Memory B cell (primary cell): ENCODE results near the gene KCTD6.
"Not testable (repeated sequence)": the region's sequence is repeated elsewhere in the genome, so short reads cannot be mapped to it uniquely, and the experiment has no call there.

ENCODE experiments used
- ATAC-seq: fragments of 150-1000 bp; cut with Tn5 transposase; 2 replicates; pipeline ENCODE4 v1.10.0; 2021; ENCODE audit warnings: low read depth, mild to moderate bottlenecking, moderate library complexity
- DNase-seq, 2 donors: peaks; one replicate each; pipeline ENCODE4 v3.0.0; 2022; ENCODE audit warnings: low spot score in 2 of 2
- H3K27ac Mint-ChIP-seq: one replicate; pipeline ENCODE4 v1.8.0; 2022; ENCODE audit warnings: mild to moderate bottlenecking, moderate library complexity, mixed read lengths
- H3K27me3 Mint-ChIP-seq: one replicate; pipeline ENCODE4 v1.8.0; 2022; ENCODE audit warnings: mixed read lengths
- H3K36me3 Mint-ChIP-seq: one replicate; pipeline ENCODE4 v1.8.0; 2022; ENCODE audit warnings: mild to moderate bottlenecking, mixed read lengths
- H3K4me1 Mint-ChIP-seq: one replicate; pipeline ENCODE4 v1.8.0; 2022; ENCODE audit warnings: mixed read lengths
- H3K4me3 Mint-ChIP-seq: one replicate; pipeline ENCODE4 v1.8.0; 2022; ENCODE audit warnings: mild to moderate bottlenecking, moderate library complexity, mixed read lengths
- H3K9me3 Mint-ChIP-seq: one replicate; pipeline ENCODE4 v1.8.0; 2022; ENCODE audit warnings: mixed read lengths

KCTD6 gene

GRCh38 chr3:58524326-58524888 is 32.5 kb downstream of the KCTD6 start:
- no peak overlapping the region for H3K4me3 Mint-ChIP-seq

GRCh38 chr3:58526515-58526957 is 34.6 kb downstream of the KCTD6 start:
- Mint-ChIP-seq H3K4me3 (no peak overlapping the region), H3K4me1 (no peaks in the 10 kb centered on the region), H3K36me3 (peaks cover 2% of the 10 kb centered on the region), H3K27ac (no peak overlapping the region), H3K27me3 (peaks cover 2% of the 10 kb centered on the region), H3K9me3 (peaks cover 1% of the 10 kb centered on the region)
- DNase-seq (no peak), ATAC-seq (no peak)

More at GRCh38 chr3:58524326-58524888, 32.5 kb downstream of the KCTD6 start:
- peaks cover 2% of the 10 kb centered on the region for H3K27me3 Mint-ChIP-seq
- peaks cover 2% of the 10 kb centered on the region for H3K36me3 Mint-ChIP-seq
- no peak overlapping the region for H3K27ac Mint-ChIP-seq
- H3K9me3 Mint-ChIP-seq, result peaks cover 1% of the 10 kb centered on the region
- H3K4me1 Mint-ChIP-seq, result no peaks in the 10 kb centered on the region
- DNase-seq, result no peak
- no peak for ATAC-seq

GRCh38 chr3:58527440-58527839 is 35.5 kb downstream of the KCTD6 start:
- not testable (repeated sequence) for ATAC-seq, H3K27ac Mint-ChIP-seq, H3K9me3 Mint-ChIP-seq, H3K4me1 Mint-ChIP-seq, H3K36me3 Mint-ChIP-seq, H3K27me3 Mint-ChIP-seq, H3K4me3 Mint-ChIP-seq, DNase-seq

DNA sequence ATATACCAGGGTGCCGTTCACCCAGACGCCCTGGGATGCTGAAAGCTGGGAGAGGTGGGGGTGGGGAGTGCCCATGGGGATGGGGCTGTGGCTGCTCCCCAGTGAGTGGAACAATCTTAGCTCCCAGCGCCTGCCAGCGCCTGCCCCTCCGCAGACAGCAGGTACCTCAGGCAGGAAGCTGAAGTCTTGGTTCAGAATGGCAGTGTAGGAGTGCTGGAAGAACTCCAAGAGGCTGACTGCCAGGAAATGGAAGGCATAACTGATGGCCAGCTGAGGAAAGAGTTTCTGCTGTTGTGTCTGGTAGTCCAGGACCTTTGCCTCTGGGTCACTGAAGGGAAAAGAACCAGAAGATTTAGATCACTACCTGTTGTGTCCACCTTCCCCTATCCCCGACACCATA is 36.7 kb downstream of the KCTD6 start:
- peaks cover 2% of the 10 kb centered on the region for H3K27me3 Mint-ChIP-seq
- H3K4me3 Mint-ChIP-seq, result no peak overlapping the region
- H3K27ac Mint-ChIP-seq, result no peak overlapping the region
- no peak for DNase-seq
- H3K4me1 Mint-ChIP-seq, result peaks cover 7% of the 10 kb centered on the region
- peaks cover 2% of the 10 kb centered on the region for H3K36me3 Mint-ChIP-seq
- ATAC-seq, result no peak
- H3K9me3 Mint-ChIP-seq, result peaks cover 1% of the 10 kb centered on the region

GRCh38 chr3:58529516-58530353 is 37.8 kb downstream of the KCTD6 start:
- H3K27me3 Mint-ChIP-seq, result peaks cover 2% of the 10 kb centered on the region
- H3K9me3 Mint-ChIP-seq, result peaks cover 1% of the 10 kb centered on the region
- peaks cover 2% of the 10 kb centered on the region for H3K36me3 Mint-ChIP-seq
- DNase-seq (no peak), ATAC-seq (no peak)
- no peak overlapping the region for H3K27ac Mint-ChIP-seq
- H3K4me3 Mint-ChIP-seq, result no peak overlapping the region
- peaks cover 7% of the 10 kb centered on the region for H3K4me1 Mint-ChIP-seq

DNA sequence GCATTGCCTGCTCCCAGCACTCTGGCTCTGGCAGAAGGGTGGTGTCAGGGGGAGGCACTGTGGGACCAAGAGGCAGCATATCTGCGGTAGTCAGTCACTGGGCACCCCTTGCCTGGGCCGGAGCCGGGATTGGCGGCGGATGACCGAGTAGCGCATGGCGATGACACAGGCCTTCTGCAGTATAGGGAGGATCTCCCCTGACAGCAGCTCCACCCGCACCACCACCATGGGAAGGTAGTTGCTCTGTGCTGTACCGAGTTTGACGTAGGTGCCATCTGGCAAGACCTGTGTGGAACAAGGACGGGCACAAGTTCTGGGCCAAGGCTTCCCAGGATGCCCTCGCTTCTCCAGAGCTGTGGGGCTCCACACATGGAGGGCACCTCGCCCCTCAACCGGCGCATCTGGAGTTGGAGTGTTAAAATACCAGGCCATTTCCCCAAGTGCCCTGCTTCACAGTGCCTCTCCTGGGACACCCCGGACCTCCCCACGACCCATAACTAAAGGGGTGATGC is 38.5 kb downstream of the KCTD6 start:
- Mint-ChIP-seq H3K36me3 (peaks cover 2% of the 10 kb centered on the region), H3K9me3 (peaks cover 1% of the 10 kb centered on the region), H3K4me3 (no peak overlapping the region), H3K4me1 (peaks cover 7% of the 10 kb centered on the region), H3K27me3 (peaks cover 2% of the 10 kb centered on the region), H3K27ac (no peak overlapping the region)
- ATAC-seq, result no peak
- no peak for DNase-seq

- Mint-ChIP-seq H3K4me3 (no peak overlapping the region), H3K9me3 (peaks cover 1% of the 10 kb centered on the region), H3K27me3 (peaks cover 2% of the 10 kb centered on the region), H3K4me1 (peaks cover 7% of the 10 kb centered on the region), H3K36me3 (peaks cover 2% of the 10 kb centered on the region), H3K27ac (no peak overlapping the region)
- no peak for DNase-seq
- ATAC-seq, result no peak
Measured at GRCh38 chr3:58531555-58531954, 39.7 kb downstream of the KCTD6 start.

DNA sequence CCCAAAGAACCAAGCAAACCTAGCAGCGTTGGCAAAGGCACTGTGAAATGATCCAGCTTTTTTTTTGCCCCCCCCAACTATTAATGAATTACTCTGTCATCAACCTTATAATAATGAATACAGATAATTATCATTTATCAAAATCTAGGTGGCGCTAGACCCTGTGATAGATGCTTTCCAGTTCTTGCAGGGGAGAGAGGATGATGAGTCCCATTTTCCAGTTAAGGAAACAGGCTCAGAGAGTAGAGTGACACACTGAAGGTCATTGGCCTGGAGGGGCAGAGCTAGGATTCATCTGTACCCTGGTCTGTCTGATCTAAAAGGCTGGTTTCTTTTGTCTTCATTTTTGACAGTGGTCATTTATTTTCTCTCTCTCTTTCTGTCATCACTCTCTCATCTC is 40.1 kb downstream of the KCTD6 start:
- H3K4me1 Mint-ChIP-seq, result peaks cover 7% of the 10 kb centered on the region

DNA sequence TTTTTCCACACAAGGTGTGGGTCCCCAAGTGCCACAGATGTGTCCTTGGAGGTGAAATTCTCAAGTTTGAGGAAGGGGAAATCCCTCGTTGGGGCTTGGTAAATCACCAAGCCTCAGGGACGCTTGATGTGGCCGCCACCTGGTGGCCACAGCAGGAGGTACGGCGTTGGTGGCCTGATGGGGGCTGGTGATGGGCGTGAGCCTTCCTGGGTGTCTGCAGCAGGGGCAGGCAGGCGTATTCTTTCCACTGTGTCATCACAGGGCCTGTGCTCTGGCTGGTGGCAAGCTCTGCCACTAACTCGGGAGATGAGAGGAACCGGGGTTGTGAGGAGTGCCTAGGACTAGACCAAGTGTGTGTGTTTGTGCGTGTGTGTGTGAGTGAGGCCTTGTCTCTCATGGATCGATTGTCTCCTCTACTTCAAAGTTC is 40.9 kb downstream of the KCTD6 start:
- H3K27ac Mint-ChIP-seq, result peak overlapping the region; percentile 5
- no peaks in the 10 kb centered on the region for H3K9me3 Mint-ChIP-seq
- peaks cover 7% of the 10 kb centered on the region for H3K4me1 Mint-ChIP-seq
- no peaks in the 10 kb centered on the region for H3K36me3 Mint-ChIP-seq
- H3K27me3 Mint-ChIP-seq, result no peaks in the 10 kb centered on the region
- H3K4me3 Mint-ChIP-seq, result no peak overlapping the region
- DNase-seq (peak; percentile 83), ATAC-seq (peak; percentile 99)

More for the DNA sequence above, 40.1 kb downstream of the KCTD6 start:
- H3K27ac Mint-ChIP-seq, result no peak overlapping the region
- no peaks in the 10 kb centered on the region for H3K9me3 Mint-ChIP-seq
- no peak for DNase-seq
- no peak overlapping the region for H3K4me3 Mint-ChIP-seq
- H3K27me3 Mint-ChIP-seq, result peaks cover under 1% of the 10 kb centered on the region
- ATAC-seq, result no peak
- H3K36me3 Mint-ChIP-seq, result no peaks in the 10 kb centered on the region

DNA sequence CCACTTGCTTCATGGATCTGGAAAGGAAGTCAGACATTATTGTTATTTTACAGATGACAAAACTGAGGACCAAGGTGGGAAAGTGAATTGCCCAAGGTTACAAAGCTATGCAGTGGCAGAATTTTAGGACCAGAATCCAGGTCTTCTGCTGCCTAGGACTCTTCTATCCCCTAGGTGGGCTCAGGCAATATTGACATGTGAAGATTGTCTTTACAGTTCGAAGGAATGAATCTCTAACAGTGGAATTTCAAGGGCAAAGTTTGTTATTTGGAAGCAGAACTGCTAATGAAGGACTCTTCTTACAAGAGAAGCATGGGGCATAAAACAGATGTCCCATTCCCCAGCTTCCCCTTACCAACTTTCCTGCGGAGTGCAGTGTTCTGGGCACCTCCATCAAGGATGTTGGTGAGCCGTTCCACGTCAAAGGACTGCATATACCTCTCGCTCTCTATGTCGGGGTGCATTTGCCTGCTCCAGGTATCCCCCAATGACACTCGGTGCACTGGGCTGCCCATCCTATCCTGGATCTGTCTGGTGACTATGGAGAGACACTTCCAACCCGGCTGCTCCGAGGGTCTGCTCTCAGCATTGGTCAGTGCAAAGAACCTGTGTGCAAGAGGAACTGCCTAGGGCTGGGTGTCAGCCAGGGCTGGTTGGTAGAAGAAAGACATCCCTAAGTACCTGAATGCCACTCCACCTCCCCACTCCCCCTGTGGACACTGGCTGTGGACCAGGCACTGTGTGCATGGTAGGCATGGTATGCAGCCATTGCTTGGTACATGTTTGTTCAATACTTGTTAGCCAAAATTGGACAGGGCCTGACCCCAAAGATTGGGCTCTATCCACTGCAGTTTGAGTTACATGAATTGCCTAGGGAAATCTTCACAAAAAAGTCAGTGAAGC is 42.9 kb downstream of the KCTD6 start:
- H3K27me3 Mint-ChIP-seq, result no peaks in the 10 kb centered on the region
- DNase-seq, result no peak
- no peaks in the 10 kb centered on the region for H3K36me3 Mint-ChIP-seq
- no peaks in the 10 kb centered on the region for H3K9me3 Mint-ChIP-seq
- H3K27ac Mint-ChIP-seq, result no peak overlapping the region
- H3K4me3 Mint-ChIP-seq, result no peak overlapping the region
- H3K4me1 Mint-ChIP-seq, result peaks cover 7% of the 10 kb centered on the region
- ATAC-seq, result no peak

DNA sequence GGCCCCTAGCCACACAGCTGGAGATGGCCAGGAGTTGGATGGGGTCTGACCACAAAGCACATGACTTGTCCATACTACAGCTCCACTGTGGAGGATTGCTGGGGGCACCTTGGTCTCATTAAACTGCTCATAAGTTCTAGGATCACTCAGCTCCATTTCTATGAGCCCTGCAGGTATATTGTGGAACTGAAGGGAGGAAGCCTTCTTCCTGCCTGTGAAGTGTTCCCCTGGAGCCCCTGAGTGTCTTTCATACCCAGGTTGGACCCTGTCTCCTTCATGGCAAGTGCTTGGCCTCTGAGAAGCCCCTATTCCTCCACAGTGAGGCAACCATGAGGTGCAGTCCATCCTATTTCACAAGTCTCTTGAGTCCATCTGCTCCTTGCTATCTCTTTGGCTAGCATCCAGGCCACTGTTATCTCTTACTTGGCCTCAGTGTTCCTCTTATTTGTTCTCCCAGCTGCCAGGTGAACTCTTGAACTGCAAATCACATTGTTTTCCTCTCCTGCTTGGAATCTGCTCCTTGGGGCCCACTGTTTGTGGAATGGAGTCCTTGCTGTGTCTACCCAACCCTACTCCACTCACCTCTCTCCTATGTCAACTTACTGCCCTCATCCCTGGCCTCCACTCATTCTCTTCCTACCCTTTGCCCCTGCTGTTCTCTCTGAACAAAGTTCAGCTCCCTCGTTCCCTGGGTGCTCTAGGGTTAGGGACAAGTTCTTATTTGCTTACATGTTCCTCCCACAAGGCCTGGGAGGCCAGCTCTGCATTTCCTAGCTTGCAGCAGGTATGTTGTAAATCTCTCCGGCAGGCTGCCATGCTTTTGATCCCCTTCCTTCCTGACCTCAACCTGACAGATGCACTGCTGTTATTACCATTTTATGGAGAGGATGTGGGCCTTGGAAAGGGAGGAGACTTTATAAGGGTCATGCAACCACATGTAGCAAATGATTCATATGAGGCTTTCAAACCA is 43.9 kb downstream of the KCTD6 start:
- no peaks in the 10 kb centered on the region for H3K36me3 Mint-ChIP-seq
- no peak for ATAC-seq
- DNase-seq, result no peak
- H3K27me3 Mint-ChIP-seq, result no peaks in the 10 kb centered on the region
- H3K9me3 Mint-ChIP-seq, result no peaks in the 10 kb centered on the region
- no peak overlapping the region for H3K4me3 Mint-ChIP-seq
- H3K4me1 Mint-ChIP-seq, result peaks cover 7% of the 10 kb centered on the region
- no peak overlapping the region for H3K27ac Mint-ChIP-seq

DNA sequence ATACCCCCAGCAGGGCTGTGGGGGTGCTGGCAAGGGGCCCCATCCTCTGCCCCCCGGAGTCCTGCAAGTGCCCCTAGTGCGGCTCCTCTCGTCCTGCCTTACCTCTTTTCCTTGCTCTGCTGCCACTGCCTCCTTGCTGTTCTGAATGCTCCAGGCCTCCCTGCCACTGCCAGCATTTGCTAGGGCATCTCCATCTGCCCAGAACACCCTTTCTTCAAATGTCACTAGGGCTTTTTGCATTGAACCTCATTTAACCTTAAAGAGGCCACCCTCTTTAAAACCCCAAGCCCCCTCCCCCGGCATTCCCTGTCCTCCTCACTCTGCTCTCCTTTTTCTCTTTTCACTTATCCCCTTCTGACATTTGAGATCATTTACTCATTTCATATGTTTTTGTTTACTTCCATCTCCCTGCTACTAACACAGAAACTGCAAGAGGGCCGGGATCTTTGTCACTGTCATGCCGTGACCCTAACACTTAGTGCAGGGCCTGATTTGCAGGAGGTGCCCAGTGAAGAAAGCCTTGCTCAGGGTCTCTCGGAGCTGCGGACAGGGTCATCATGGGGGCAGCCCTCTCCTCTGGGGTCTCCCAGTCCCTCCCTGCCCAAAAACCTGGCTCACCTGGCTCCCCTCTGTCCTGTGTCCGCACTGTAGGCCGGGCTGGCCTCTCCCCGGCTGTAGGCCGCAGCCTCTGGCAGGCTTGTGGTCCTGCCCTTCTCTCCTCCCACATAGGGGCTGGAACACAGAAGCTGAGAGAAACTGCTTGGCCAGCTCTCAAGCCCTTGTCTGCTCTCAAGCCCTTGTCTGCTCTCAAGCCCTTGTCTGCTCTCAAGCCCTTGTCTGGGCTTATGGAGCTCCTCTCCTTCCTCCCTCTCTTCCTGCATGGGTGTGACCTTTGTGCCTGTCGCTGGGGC is 44.9 kb downstream of the KCTD6 start, which contains the start of gene ACOX2:
Gene ACOX2 (minus strand): TSS at position 690 of the 911 bp plus-strand sequence. CDS start 2,084 bp downstream, outside the sequence.
- H3K4me1 Mint-ChIP-seq, result peaks cover 7% of the 10 kb centered on the region
- ATAC-seq (no peak), DNase-seq (no peak)

More for the DNA sequence above, 44.9 kb downstream of the KCTD6 start, which contains the start of gene ACOX2:
- no peak within 1 kb of the TSS for H3K27ac Mint-ChIP-seq
- H3K4me3 Mint-ChIP-seq, result no peak within 1 kb of the TSS
- H3K36me3 Mint-ChIP-seq, result no peaks in the 10 kb centered on the region
- H3K9me3 Mint-ChIP-seq, result no peaks in the 10 kb centered on the region
- no peaks in the 10 kb centered on the region for H3K27me3 Mint-ChIP-seq
